GM18498 (cell line): ENCODE measurements around the gene MGMT.

ENCODE experiments used
- ATAC-seq: cut with Tn5 transposase; IDR thresholded peaks from one replicate; pipeline ENCODE4 v1.9.1; 2021; ENCODE audit warnings: mild to moderate bottlenecking, moderate library complexity; ENCODE audit not compliant: unreplicated experiment

MGMT gene

DNA sequence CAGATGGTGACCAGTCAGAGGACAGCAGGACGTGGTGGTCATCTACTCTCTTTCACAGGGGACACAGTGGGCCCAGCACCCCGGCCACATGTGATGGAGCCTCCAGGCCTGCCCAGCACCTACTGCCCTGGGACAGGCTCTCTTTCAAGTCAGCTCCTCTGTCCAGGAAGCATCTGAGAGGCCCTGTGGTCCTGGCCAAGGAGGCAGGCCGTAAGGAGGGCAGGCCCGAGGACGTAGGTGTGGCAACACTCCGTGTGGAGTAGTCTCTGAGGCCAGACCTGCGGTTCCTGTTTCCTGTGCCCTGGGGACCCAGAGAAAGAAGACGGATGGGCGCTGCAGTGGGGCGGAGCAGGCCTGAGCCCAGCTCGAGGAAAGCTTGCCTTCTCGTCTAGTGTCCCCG is 317.9 kb downstream of the MGMT start:
- ATAC-seq, result no peak

DNA sequence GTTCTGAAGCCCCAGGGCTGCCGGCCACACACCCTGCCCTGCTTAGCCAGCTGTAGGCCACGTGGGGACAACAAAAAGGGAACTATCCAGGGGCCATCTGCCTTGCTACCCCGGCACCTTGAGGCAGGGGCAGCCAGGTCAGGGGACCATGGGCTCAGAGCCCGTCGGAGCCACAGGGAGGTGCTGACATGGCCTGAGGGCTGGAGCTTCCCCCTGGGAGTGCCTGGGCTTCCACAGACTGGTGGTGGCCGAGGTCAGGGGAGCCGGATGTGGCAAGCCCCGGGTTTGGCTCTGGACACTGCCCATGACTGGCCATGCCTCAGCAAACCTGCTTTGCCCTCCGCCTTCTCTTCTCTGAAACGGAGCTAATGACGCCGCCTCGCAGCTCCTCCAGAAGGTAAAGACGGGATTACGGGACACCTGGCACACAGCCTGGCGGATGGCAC is 318.5 kb downstream of the MGMT start:
- ATAC-seq, result no peak

DNA sequence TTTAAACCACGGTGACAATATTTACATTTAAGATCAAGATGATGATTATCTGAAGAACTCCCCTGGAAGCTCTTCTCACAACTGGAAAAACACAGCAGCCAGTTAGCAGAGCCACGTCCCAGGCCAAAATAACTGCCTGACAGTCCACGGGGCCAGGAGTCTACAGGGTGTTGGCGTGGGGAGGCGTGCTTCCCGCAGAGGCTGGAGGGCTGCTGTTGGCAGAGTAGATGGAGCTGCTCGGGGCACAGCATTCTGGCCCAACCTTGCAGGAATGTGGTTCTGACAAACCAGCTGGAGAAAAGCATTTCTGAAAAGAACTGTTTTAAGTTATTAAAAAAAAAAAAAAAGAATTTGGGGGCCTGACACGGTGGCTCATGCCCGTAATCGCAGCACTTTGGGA is 319.2 kb downstream of the MGMT start:
- ATAC-seq, result no peak

DNA sequence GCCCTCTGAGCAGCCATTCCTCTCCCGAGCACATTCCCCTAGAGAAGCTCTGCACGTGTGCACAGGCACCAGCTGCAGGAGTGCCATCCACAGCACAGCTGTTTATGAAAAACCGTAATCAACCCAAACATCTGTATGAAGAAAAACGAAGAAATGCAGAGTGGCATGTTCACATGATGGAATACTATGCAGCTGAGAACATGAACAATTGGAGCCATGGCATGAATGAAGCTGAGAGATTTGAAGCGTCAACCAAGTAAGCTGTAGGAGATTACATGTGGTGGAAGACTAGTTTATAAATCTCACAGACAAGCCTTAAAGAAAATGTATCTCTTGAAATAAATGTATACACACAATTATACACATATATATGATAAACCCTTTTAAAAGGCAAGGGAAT is 320.5 kb downstream of the MGMT start:
- no peak for ATAC-seq

DNA sequence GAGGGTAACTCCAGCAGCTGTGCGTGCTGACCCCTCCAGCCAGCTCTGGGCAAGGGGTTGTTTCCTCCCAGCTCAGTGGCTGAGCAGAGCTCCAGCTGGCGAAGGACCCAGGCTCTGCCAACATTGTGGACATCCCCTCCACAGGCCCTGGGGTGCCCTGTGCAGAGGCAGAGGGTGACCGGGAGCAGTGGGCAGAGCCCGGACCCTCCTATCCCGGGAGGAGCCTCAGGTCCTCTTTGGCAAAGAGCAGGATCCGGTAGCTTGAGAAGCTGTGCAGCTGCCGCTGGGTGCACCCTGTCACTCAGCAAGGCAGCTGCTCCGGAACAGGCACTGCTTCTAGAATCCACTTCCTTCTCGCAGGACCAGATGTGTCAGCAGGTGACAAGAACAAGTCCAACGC is 321.2 kb downstream of the MGMT start:
- no peak for ATAC-seq

DNA sequence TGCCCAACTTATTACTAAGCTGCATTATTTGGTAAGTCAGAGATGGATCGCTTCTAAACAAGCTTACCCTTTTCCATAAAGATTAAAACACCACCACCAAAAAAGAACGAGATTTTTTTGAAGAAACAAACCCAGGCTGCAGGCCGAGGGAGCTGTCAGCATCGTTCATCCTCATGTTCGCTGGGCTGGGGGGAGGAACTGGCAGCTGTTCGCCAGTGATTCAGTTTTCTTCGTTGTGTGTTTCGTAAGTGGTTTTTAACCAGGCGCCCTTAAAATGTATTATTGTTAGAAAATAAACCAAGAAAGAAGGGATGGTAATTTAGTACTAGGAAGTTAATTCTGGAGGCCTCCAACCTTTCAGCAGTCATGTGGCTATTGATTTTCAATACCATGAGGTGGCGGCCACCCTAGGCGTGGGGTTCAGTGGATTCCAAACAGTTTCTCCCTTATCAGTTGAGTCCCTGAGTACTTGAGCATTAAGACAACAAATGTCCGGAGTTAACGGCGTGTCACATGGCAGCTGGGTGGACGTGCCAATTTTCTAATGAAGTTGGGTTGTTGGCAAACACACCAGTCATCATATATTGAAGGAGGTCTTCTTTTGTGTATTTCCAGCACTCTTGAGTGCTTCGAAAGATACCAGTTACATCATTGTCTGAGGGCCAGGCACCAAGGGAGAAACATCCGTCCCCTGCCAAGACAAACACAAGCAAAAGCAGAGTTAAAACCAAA is 323.8 kb downstream of the MGMT start:
- no peak for ATAC-seq

DNA sequence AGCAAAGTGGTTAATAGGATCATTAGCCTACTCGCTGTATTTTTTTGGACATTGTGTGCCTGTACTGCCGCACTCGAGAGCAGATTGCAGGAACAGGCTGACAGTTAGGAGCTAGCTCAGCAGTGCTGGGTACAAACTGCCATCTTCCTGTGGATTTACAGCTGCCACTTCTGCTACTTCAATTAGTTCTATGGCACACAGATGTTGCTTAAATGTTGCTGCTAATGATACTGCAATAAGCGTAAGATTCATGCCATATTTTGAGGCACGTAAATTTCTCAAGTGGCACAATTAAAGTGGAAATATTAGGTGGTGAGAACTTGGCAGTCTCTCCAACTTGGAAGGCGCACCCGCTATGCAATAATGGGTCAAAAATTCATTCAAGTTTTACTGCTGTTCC is 325.1 kb downstream of the MGMT start:
- ATAC-seq, result no peak

DNA sequence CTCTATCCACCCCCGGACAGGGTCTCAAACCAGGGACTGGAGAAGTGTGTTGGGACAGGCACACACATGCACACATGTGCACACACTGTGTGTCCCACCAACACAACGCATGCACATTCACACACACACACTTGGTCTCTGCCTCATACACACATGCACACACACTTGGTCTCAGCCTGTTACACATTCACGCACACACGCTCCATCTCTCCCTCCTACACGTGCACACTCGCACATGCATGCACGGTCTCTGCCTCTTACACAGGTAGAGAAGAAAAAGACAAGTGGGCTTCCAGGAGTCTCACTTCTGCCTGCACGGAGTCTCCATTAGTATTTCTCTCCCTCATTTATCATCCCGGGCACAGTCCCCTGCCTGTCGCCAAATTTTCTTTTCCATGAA is 325.8 kb downstream of the MGMT start:
- ATAC-seq, result no peak

DNA sequence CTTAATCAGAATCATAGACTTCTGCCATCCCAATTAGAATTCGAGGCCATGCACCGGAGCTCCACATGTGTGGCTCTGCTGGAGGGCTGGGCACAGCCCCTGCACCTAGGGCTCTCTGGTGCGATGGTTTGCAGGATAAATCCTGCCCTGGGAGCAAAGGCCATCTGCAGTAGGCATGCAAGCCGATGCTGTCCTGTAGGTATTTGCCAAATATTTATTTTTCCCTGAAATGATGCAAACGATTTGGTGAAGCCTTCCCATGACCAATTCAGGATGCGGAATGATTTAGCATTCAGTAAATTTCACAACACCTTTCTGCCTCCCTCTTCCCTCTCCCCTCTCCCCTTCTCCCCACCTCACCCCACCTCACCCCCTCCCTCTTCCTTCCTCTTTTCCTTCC is 326.4 kb downstream of the MGMT start:
- no peak for ATAC-seq

DNA sequence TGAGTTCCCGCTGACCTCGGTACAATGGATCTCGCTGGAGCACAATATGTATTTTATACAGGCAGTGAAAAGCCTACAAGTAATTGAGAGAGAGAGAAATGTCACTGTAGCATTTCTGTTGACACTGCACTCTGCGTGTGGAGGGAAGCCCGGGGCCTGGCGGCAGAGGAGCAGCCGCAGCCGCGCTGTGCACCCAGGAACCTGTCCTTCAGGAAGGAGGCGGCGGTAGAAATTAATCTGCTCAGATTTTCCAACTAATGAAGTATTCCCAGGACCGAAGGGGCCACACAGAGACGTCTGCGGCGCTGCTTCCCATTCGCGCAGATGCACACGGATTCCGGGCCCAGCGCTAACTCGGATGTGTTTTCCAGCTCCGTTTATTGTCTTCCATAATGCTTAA is 327.0 kb downstream of the MGMT start:
- ATAC-seq, result no peak

DNA sequence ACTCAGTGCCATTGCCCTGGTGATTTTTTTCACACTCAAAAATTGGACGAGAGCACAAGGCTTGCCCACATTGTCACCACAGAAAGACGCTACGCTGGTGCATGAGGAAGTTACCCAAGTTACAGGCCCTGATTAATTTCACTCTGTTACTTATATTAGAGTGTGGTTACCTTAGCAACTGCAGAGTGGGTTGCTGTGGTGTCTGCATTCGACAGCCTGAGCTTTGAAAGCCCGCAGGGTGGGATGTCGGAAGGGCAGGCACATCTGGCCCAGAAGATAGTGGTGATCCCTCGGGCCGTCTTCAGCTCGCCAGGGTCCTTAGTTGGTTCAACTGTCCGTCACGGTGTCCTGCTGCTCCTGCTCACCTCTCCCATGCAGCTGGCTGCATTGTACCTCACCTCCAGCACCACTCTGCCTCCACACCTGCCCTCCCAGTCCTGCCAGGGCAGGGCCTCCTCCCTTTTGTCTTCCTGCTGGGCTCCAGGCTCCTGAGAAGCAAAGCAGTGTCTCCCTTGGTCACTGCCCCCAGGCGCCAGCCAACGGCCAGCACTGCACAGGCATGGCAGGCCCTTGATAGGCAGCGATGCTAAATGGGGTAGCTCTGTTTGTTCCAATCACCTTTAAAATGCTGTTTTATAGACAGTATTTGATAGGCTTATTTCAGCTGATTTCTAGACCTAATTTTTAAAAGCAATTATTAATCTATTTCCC is 329.8 kb downstream of the MGMT start:
- no peak for ATAC-seq

DNA sequence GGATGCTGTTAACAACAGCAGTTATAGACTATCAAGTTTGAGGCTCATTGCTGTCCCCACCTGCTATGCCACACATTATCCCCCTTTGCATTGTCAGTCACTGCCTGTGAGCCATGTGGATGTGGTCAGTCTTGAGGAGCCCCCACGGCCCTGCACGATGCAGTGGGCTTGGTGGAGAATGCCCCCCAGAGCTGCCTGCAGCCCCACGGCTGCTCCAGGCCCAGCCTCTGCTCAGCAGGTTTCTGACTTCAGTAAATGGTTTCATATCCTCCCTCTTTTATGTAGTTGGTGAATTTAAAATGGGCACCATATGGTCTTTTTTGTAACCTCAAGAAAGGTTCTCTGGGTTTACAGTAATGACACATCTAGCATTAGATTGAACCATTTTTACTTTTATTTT is 332.9 kb downstream of the MGMT start:
- no peak for ATAC-seq

DNA sequence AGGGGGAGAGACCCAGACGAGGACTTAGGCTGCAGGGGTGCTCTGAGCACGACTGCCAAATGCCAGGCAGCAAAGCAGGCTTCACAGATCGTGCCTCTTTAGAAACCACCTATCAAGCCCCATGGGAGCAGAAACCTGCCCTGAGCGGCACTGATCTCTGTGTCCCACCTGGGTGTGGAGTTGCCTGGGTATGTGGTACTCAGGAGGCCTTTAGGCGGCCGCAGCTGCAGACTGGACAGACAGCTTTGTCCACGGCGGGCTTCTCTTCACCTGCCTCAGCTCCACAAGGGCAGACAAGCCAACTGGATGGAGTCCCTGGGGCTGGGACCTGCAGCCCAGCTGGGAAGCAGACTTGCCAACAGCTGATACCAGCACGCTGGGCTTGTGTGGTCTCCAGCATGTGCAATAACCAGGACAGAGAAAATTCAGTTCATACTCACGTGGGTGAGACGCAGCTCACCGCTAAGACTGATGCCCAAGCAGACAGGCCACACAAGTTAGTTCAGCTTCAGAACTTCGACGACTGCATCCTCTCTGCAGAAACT is 333.8 kb downstream of the MGMT start:
- no peak for ATAC-seq

DNA sequence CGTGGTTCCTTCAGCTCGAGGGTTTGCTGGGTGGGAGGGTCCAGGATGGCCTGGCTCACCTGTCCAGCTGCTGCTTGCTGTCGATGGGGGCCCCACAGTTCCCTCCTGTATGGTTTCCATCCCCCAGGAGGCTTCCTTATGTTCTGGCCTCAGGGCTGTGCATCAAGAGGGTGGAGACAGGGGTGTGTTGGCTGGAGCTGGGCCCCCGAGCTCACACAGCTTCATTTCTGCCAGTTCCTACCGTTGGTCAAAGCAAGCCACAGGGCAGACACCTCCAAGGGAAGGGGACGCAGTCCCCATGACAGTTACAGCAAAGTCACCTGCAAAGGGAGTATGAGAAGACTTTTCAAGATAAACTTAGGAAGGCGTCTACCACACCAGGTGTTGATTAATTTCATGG is 340.2 kb downstream of the MGMT start:
- no peak for ATAC-seq

DNA sequence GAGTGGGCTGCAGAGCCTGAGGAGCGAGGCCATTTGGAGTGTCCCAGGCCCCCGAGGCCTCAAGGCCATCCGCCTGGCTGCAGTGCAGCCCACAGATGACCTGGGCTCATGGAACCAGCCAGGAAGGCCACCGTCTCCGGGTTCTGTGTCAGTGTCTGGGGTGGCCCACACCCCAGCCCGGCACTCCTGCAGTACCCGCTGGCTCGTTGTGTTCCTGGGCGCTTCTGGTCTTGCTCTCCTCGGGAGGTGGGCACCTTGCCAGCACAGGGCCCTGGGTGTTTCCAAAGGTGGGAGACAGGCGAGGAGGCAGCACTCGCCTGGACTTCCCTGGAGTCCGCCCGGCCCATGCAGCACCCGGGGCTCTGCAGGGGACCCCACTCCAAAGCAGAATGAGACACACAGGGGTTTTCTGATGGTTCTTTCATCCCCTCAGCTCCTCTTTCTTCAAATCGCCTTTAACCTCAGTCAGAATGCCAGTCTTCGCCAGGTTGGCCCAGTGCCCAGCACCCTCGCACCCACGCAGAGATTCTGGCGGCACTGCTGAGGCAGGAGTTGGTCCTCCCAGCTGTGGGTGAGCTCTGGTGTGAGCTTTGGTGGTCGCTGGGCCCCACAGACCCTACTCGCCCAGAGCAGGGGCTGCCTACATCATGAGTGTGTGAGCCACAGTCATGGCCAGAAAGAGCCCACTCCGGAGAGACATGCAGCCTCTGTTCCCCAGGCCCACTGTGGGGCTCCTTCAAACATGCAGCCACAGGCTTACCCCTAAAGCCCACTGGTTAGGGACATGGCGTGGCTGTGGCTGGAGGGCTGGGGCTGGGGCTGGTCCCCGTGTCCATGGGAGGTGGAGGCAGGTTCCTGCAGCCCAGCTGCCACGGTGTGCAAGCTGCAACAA is 341.3 kb downstream of the MGMT start:
- ATAC-seq, result no peak

DNA sequence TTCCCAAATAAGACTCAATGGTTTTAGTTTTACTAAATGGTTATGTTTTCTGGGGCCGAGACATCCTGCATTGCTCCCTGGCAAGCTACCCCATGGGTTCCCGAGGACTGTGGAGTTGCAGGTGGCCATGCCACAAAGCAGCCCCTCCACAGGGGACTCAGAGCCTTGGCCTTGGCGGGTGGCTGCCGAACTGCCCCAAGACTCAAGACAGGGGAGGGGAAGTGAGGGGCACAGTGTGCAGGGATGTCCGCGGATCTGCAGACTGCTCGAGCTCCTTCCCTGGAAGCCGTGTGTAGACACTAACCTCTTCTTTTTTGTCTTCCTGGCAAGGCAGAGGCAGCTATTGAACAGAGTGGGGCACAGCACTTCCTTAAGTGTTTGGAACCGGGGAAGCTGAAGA is 342.4 kb downstream of the MGMT start:
- no peak for ATAC-seq

DNA sequence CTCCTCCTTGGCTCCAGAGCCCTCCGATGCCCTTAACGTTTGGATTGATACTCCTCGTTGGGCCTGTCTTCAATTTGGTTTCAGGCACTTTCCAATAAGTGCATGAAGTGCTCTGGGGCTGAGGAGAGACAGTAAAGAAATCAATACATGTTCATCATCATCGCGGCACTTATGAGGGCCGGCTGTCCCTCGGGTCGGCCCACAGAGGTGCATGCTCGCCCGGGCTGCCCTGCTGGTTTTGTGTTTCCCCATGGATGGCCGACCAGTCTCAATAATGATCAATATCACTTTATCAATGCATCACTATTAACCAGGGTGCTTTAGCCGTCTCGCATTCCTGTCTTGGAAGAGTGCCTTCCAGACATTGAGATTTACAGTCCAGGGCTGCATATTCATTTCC is 342.8 kb downstream of the MGMT start:
- ATAC-seq, result no peak

DNA sequence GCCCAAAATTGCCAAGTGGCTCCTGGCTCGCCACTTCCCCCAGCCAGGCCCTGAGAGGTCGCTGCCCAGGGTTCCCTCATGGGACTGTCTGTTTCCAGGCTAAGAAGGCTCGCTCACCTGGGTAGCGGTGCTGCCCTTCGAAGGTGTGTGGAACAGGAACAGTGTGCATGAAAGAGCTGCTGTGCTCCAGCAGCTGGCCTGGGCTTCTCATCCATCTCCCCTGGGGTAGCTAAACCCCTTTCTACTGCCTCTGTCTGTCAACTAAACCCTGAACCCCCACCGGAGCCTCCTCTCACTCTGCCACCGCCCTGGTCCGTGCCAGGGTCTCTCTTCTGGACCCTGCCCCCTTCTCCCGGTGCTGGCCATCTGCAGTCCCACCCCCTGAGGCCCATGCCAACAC is 344.2 kb downstream of the MGMT start:
- no peak for ATAC-seq

DNA sequence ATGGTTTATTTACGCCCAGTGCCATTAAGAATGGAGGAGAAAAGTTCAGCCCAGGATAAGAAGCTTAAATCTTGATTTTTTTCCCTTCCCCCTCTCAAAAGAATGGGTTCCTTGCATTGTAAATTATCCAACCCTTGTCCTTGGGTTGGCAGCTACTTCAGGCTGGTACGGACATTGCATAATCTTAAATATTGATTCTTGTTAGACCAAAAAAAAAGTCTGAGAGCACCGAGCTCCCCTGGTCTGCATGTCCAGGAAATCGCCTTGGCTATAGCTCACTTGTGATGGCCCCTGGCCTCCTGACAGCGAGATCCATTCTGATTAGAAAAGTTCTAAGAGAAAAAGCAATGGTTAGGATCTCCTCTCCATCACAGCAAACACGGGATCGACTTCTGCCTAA is 345.4 kb downstream of the MGMT start:
- no peak for ATAC-seq

DNA sequence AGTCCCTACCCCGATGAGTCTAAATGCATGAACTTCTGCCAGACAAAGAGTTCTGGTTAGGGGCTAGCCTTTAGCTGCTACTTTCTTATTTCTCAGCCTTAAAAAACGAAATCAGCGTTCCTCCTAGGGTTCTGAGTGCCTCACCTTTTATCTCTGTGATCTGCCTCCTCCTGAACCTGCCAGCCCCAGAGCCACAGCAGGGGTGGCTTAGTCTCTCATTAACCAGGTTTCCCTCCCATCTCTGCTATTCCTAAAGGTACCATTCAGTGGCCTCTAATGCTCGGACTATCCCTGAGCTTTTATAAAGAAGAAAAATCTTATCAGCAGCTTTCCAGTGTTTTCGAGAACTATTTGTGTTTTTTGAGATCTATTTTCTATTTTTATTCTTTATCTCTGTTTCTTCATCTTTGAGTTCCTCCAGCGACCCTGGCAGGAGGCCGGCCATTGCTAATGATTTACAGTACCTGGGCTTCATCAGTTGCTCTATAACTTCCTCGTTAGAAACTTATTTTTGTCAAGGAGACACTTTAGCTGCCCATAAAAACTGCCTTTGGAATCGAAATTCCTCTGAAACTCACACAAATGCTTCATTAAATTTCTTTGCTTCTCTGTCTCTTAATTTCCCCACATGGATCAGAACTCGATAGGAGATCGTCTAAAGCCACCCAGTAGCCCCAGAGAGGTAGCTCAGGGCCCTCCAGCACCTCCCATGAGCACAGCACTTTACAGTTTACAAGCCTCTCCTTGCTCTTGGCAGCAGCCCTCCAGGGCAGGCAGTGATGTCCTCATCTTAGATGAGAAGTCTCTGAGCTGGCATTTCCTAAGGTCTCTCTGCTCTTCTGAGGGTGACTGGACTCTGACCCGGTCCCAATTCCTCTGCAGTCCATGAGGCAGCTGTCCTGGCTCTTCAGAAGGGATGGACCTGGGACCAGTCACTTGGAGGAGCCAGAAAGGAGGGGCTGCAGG is 347.9 kb downstream of the MGMT start:
- ATAC-seq, result no peak
